Measurements from ENCODE around the gene ZNF385C. TPM values are rescaled to one million over a fixed set of nuclear protein-coding genes. Genes with fewer than 3 reads are reported as not detected.

ZNF385C gene
- total and polyA plus RNA-seq, 2 of the 13 experiments (the other 11 are each of a cell fraction or from before 2014, with no cell fraction given) = 2.3 to 6.1 TPM

- TF ChIP-seq NFKB2 (CRISPR knock-in tag; IDR thresholded peaks at IDR 0.05; ENCODE audit: borderline replicate concordance) = no peak; the same call in 1 of the 2 replicates
- no peak for TF ChIP-seq EHMT2 (IDR thresholded peaks at IDR 0.05; ENCODE audit: borderline replicate concordance, low read depth, low read length)
- no peak; the same call in none of the 2 replicates for TF ChIP-seq ZNF292 (CRISPR knock-in tag; IDR thresholded peaks at IDR 0.05; ENCODE audit: borderline replicate concordance, low read depth)
- TF ChIP-seq ZNF30 (CRISPR knock-in tag; IDR thresholded peaks at IDR 0.05) = no peak
- no peak for TF ChIP-seq AKAP8 (CRISPR knock-in tag; IDR thresholded peaks at IDR 0.05)
- TF ChIP-seq ZKSCAN8 (CRISPR knock-in tag; IDR thresholded peaks at IDR 0.05; ENCODE audit: borderline replicate concordance) = no peak
- TF ChIP-seq ZNF784 (CRISPR knock-in tag; IDR thresholded peaks at IDR 0.05; ENCODE audit: borderline replicate concordance) = no peak
- 0 out of 2 replicates have a peak, but pooled peaks have one; percentile 46 for TF ChIP-seq ZNF121 (CRISPR knock-in tag; IDR thresholded peaks at IDR 0.05)
- TF ChIP-seq RCOR2 (CRISPR knock-in tag; IDR thresholded peaks at IDR 0.05) = peak; percentile 94
- no peak for TF ChIP-seq ZNF510 (CRISPR knock-in tag; IDR thresholded peaks at IDR 0.05; ENCODE audit: low read depth)
- TF ChIP-seq ZSCAN12 (CRISPR knock-in tag; IDR thresholded peaks at IDR 0.05) = no peak
- TF ChIP-seq KDM5A (IDR thresholded peaks at IDR 0.05; ENCODE audit: borderline replicate concordance, low read length) = no peak
- peak; percentile 55; the same call in 1 of the 2 replicates for TF ChIP-seq FOXO1 (CRISPR knock-in tag; IDR thresholded peaks at IDR 0.05)
- no peak for TF ChIP-seq SYNCRIP (IDR thresholded peaks at IDR 0.05; ENCODE audit: insufficient read depth, low read depth, low read length)
- TF ChIP-seq SALL2 (CRISPR knock-in tag; IDR thresholded peaks at IDR 0.05) = 0 out of 2 replicates have a peak, but pooled peaks have one; percentile 65
- TF ChIP-seq ZNF629 (CRISPR knock-in tag; conservative IDR thresholded peaks at IDR 0.05) = peak; percentile 100
- TF ChIP-seq FOXM1 (CRISPR knock-in tag; IDR thresholded peaks at IDR 0.05) = no peak
- TF ChIP-seq ZNF704 (CRISPR knock-in tag; IDR thresholded peaks at IDR 0.05; ENCODE audit: borderline replicate concordance) = no peak
- TF ChIP-seq ZNF333 (CRISPR knock-in tag; IDR thresholded peaks at IDR 0.05; ENCODE audit: borderline replicate concordance) = no peak
- TF ChIP-seq MBD4 (IDR thresholded peaks at IDR 0.05; ENCODE audit: borderline replicate concordance, low read length) = no peak
- TF ChIP-seq ZNF234 (CRISPR knock-in tag; conservative IDR thresholded peaks at IDR 0.05) = no peak
- no peak for TF ChIP-seq ZC3H4 (CRISPR knock-in tag; IDR thresholded peaks at IDR 0.05; ENCODE audit: borderline replicate concordance)
- no peak for TF ChIP-seq BCL3 (CRISPR knock-in tag; IDR thresholded peaks at IDR 0.05)
- no peak for TF ChIP-seq JARID2 (CRISPR knock-in tag; IDR thresholded peaks at IDR 0.05; ENCODE audit: insufficient replicate concordance)
- TF ChIP-seq HES4 (CRISPR knock-in tag; IDR thresholded peaks at IDR 0.05; ENCODE audit: borderline replicate concordance) = no peak
- TF ChIP-seq NCOA1 (CRISPR knock-in tag; IDR thresholded peaks at IDR 0.05) = no peak; the same call in 1 of the 2 replicates
- no peak for TF ChIP-seq ZMYM4 (CRISPR knock-in tag; IDR thresholded peaks at IDR 0.05)
These were observed 10.3 kb downstream of the ZNF385C start (continued) for GRCh38 chr17:42087736-42088705.
